HUES6 (cell line): ENCODE data around the gene SORBS1.

Source experiments
- H3K27ac ChIP-seq: 2 replicates; pipeline ENCODE4 v1.7.0; 2013; ENCODE audit warnings: low read depth, mild to moderate bottlenecking, low read length, inconsistent platforms
- H3K27me3 ChIP-seq: 2 replicates; pipeline ENCODE4 v1.6.1; 2013; ENCODE audit warnings: low read length; ENCODE audit not compliant: control insufficient read depth, insufficient read depth
- H3K36me3 ChIP-seq: 2 replicates; pipeline ENCODE4 v1.6.1; 2013; ENCODE audit warnings: low read length; ENCODE audit not compliant: control insufficient read depth, insufficient read depth
- H3K4me1 ChIP-seq: 2 replicates; pipeline ENCODE4 v1.6.1; 2013; ENCODE audit warnings: low read length; ENCODE audit not compliant: control insufficient read depth, insufficient read depth
- H3K4me3 ChIP-seq: 2 replicates; pipeline ENCODE4 v1.5.1; 2013; ENCODE audit warnings: low read depth, low read length
- H3K9ac ChIP-seq: one replicate; pipeline ENCODE4 v1.6.1; 2013; ENCODE audit warnings: mild to moderate bottlenecking, low read length
- H3K9me3 ChIP-seq: 2 replicates; pipeline ENCODE4 v1.6.1; 2013; ENCODE audit warnings: low read depth, low read length; ENCODE audit not compliant: control insufficient read depth, insufficient read depth

The SORBS1 gene

DNA sequence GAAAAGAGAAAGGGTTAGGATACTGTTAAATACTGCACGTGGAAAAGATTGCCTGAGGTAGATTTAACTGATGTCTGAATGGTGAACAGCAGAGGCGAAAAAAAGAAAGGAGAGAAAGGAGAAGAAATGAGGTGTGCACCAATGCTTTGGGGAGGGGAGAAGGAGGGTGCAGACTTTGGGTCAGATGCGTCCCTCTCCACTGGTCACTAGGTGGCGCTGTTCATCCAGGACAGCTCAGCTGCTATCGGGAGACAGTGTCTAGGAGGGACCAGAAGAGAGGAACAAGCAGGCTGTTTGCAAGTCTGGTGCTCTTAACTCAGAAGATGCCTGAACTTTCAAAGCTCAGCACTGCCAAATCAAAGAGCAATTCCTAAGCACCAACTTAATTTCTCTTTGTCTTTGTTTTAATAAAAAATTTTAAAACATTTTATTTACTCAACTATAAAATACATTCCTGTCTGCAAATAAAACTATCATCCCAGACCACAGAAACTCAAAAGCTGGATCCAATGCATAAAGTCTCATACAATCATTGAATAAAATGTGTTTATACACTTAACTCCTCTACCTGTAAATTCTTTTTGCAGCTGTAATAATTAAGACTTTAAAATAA is 186.5 kb downstream of the SORBS1 start:
- Histone ChIP-seq H3K36me3 (peaks cover 5% of the 10 kb centered on the region), H3K27ac (no peak overlapping the region), H3K9ac (no peak overlapping the region), H3K4me1 (peaks cover 2% of the 10 kb centered on the region; the same call in 1 of the 2 replicates), H3K27me3 (no peaks in the 10 kb centered on the region), H3K4me3 (no peak overlapping the region), H3K9me3 (no peaks in the 10 kb centered on the region)

DNA sequence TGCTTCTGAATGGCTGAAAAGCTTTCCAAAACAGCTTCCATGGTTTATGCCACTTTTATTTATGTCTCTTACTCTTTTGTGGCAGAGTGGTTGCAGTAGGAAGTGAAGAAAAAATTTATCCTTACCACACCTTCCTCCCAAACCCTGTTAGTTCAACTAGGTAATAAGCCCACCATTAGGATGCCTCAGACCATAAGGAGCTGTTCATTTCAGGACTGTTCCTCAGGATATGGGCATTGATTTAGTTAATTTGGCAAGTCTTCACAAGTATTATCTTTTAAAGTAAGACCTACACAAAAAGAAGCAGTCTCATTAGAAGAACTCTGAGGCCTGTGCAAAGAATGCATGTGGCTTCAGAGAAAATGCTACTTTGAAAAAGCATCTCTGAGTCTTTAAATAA is 187.5 kb downstream of the SORBS1 start:
- Histone ChIP-seq H3K9me3 (no peaks in the 10 kb centered on the region), H3K36me3 (no peaks in the 10 kb centered on the region), H3K27ac (no peak overlapping the region), H3K4me1 (peaks cover 2% of the 10 kb centered on the region; the same call in 1 of the 2 replicates), H3K9ac (no peak overlapping the region), H3K27me3 (no peaks in the 10 kb centered on the region), H3K4me3 (no peak overlapping the region)

DNA sequence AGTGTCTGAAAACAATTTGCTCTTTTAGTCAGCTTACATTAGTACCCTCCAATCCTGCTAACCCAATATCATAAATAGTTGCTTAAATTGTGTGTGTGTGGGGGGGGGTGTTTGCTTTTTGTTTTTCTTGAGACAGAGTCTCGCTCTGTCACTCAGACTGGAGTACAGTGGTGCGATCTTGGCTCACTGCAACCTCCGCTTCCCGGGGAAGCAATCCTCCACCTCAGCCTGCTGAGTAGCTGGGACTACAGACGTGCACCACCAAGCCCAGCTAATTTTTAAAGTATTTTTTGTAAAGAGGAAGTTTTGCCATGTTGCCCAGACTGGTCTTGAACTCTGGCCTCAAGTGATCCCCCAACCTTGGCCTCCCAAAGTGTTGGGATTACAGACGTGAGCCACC is 196.8 kb downstream of the SORBS1 start:
- H3K36me3 ChIP-seq, result no peaks in the 10 kb centered on the region
- H3K4me3 ChIP-seq, result no peak overlapping the region
- H3K27ac ChIP-seq, result no peak overlapping the region
- no peaks in the 10 kb centered on the region for H3K27me3 ChIP-seq
- H3K4me1 ChIP-seq, result peaks cover 7% of the 10 kb centered on the region; the same call in 1 of the 2 replicates
- H3K9me3 ChIP-seq, result no peaks in the 10 kb centered on the region
- H3K9ac ChIP-seq, result no peak overlapping the region

DNA sequence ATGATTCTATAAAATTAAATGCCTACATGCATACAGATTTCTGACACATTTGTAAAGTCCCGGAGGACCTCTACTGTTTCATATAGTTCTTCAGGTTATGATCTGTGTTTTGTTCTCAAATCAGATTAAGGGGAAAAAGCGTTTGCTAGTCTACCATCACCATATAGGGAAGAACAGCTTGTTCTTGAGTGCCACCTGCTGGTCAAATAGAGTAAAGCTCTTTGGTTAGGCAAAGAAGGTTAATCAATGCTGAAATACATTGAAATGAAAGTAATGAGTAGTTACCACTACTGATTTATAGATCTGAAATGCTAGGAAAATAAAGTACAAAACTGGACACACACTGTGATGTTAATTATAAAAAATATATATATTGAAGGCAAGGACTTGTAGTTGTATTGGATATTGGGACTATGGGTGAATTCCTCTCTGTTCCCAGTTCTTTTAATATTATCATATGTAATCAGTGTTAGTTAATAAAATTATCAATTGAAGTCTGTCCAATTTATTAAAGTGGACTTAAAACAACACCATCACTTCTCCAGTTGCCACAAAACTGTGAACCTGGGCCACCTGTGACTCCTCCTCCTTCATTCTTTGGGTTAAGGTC is 197.8 kb downstream of the SORBS1 start:
- Histone ChIP-seq H3K4me3 (no peak overlapping the region), H3K27ac (no peak overlapping the region), H3K9ac (no peak overlapping the region), H3K4me1 (peaks cover 7% of the 10 kb centered on the region; the same call in 1 of the 2 replicates), H3K27me3 (no peaks in the 10 kb centered on the region), H3K36me3 (no peaks in the 10 kb centered on the region), H3K9me3 (no peaks in the 10 kb centered on the region)

DNA sequence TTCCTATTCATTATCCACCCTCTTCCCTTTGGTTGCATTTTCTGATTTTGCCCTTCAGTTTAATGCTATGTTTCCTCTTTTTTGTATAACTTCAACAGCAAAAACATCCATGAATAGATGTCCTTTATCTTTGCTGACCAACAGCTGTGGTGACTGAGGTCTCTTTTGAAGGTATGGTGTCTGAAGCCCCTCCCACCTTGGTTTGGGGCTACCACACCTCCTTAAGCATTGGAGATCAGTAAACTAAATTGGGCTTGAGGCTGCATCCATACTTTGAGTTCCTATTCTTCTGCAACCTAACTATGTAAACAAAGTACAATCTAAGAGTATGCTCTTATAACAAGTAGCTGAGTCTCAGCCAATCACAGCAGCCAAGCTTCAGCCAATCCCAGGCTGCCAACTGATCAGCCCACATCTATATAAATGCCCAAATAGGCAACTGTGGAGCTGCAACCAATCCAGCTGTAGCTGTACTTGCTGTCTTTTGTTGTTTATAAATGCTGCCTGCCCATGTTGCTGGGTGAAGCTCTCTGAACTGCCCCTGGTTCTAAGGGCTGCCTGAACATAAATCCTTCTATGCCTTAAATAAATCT is 201.0 kb downstream of the SORBS1 start:
- no peak overlapping the region for H3K9ac ChIP-seq

DNA sequence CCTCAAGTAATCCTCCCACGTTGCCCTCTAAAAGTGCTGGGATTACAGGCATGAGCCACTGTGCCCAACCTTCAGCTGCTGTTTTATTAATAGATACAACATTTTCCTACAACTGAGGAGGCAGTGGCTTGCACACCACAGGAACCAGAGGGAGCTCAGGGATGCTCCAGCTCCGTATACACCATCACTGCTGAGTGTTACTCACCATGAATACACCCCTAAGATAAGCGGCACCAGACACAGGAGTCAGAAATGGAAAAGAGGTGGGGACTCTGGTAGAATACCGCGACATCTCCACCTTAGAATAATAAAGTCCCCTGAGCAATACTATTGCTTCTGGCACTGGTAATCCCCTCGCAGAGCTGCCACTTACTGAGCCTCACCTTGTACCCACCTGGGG is 201.7 kb downstream of the SORBS1 start:
- no peaks in the 10 kb centered on the region for H3K9me3 ChIP-seq
- H3K9ac ChIP-seq, result no peak overlapping the region
- H3K27ac ChIP-seq, result no peak overlapping the region
- H3K4me1 ChIP-seq, result peaks cover 7% of the 10 kb centered on the region; the same call in 1 of the 2 replicates
- no peaks in the 10 kb centered on the region for H3K27me3 ChIP-seq
- peaks cover 21% of the 10 kb centered on the region for H3K36me3 ChIP-seq
- no peak overlapping the region for H3K4me3 ChIP-seq

More for the DNA sequence above, 201.0 kb downstream of the SORBS1 start:
- Histone ChIP-seq H3K27me3 (no peaks in the 10 kb centered on the region), H3K27ac (no peak overlapping the region), H3K36me3 (peaks cover 18% of the 10 kb centered on the region), H3K4me1 (peaks cover 7% of the 10 kb centered on the region; the same call in 1 of the 2 replicates), H3K9me3 (no peaks in the 10 kb centered on the region), H3K4me3 (no peak overlapping the region)

DNA sequence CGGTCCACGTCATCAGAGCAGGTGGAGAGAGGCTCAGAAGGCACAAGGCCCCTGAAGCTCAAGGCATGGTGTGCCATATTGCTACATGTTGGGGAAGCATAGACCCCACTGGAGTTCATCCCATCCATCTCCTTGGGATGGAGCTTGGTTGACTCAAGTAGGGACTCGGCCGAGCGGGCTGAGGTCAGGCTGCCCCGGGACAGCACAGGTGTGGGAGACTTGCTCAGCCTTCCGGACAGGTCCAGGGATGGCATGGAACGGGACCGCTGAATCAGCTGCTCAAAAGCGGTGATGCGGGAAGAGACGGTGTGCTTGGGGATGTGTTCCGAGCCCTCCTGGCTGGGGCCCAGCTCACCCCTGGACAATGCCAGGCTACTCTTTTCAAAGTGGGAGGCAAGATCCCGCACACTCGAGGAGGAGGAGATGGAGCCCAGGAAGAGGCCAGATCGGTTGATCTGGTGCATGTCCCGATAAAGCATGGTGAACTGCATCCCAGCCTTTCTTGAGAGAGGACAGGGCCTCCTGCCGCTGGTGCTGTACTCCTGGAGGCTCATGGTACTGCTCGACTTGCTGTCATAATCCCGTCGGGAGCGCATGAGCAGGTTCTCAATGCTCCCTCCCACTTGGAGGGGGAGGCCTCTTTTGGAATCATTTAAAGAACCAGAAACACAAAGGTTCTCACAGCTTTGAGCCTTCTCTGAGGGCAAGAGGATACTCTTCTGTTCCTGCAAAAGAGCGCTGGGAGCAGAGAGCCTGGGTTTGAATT is 204.8 kb downstream of the SORBS1 start:
- peaks cover 31% of the 10 kb centered on the region for H3K36me3 ChIP-seq
- H3K9ac ChIP-seq, result no peak overlapping the region
- no peaks in the 10 kb centered on the region for H3K27me3 ChIP-seq
- H3K9me3 ChIP-seq, result no peaks in the 10 kb centered on the region
- H3K4me1 ChIP-seq, result peaks cover 3% of the 10 kb centered on the region; the same call in 1 of the 2 replicates
- H3K4me3 ChIP-seq, result no peak overlapping the region
- H3K27ac ChIP-seq, result no peak overlapping the region

DNA sequence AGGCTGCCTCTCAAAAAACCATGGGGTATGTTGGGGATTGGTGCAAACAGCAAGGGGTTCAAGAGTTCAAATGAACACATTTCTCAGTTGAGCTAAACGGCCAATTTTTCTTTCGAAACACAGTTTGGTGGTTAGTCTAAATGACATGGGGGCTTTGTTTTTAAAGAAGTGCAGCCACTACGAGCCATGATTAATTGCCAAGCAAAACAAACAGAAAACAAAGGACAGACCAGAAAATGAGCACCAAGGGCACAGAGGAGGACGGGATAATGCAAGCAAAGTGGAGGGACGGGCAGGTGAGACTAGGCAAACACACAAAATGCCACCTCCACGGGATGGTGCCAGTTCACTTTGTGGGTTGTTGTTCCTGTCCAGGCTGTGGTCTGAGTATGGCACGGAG is 205.9 kb downstream of the SORBS1 start:
- Histone ChIP-seq H3K9me3 (no peaks in the 10 kb centered on the region), H3K9ac (no peak overlapping the region), H3K27ac (no peak overlapping the region), H3K4me3 (no peak overlapping the region), H3K36me3 (peaks cover 41% of the 10 kb centered on the region), H3K27me3 (no peaks in the 10 kb centered on the region), H3K4me1 (peaks cover 2% of the 10 kb centered on the region; the same call in 1 of the 2 replicates)

DNA sequence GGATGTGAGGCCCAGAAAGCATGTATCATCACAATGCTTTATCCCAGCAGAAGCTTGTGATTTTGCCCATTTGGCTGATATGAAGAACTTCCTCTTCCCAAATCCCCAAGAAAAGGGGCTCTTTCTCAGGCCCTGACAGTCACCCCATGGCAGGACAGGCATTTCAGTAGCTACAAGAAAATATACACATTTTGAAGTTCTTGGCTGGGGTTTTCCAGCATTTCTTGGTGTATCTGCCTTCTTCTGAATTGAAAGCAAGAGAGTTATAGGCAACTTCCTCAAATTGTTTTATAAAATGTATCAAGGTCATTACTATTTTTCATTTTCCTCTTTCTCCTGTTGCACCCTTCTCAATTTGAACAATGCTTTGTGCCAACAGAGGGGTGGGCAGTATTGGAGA is 207.1 kb downstream of the SORBS1 start:
- no peak overlapping the region for H3K4me3 ChIP-seq
- H3K27me3 ChIP-seq, result no peaks in the 10 kb centered on the region
- no peaks in the 10 kb centered on the region for H3K4me1 ChIP-seq
- H3K36me3 ChIP-seq, result peaks cover 41% of the 10 kb centered on the region
- H3K27ac ChIP-seq, result no peak overlapping the region
- H3K9ac ChIP-seq, result no peak overlapping the region
- no peaks in the 10 kb centered on the region for H3K9me3 ChIP-seq

DNA sequence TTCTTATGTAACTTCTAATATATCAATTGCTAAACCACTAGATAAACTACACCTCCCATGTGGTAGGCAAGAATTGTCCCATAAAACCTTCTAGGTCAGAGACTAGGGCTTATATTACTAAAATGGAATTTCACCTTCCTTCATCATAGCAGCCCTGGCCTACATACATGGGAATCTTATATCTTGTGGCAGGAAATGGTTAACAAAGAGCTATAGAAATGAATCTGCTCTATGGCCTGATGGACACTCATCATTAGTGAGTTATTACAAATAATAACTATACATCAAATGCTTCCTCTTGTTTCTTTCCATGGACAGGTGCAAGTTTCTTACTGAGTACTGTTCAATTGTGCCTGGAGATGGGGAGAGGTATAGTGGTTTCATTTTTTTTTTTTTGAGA is 208.0 kb downstream of the SORBS1 start:
- Histone ChIP-seq H3K27ac (no peak overlapping the region), H3K36me3 (peaks cover 41% of the 10 kb centered on the region), H3K9me3 (no peaks in the 10 kb centered on the region), H3K9ac (no peak overlapping the region), H3K4me1 (no peaks in the 10 kb centered on the region), H3K27me3 (no peaks in the 10 kb centered on the region), H3K4me3 (no peak overlapping the region)

DNA sequence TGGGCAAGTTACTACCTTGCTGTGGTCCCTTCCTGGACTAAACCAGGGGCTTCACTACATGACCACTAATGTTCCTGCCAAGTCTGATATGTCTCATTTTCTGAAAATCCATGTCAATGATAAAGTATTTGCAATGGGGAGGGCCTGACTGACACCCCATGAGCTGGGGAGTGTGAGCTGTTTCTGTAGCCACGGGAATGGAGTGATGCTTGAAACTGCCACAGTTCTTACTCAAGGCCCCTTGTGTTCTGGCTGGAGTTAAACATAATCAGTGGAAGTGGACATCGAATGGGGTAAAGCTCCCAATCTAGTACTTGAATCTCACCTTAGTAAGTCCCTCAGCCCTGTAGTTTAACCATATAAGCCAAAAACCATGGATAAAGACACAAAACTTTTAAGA is 208.5 kb downstream of the SORBS1 start:
- no peak overlapping the region for H3K27ac ChIP-seq
- H3K4me3 ChIP-seq, result no peak overlapping the region
- peaks cover 41% of the 10 kb centered on the region for H3K36me3 ChIP-seq
- H3K27me3 ChIP-seq, result no peaks in the 10 kb centered on the region
- no peaks in the 10 kb centered on the region for H3K9me3 ChIP-seq
- no peaks in the 10 kb centered on the region for H3K4me1 ChIP-seq
- H3K9ac ChIP-seq, result no peak overlapping the region
